Fibroblast of lung (primary cell): ENCODE data around the gene C9orf50.

Experiments
- EZH2 ChIP-seq: IDR thresholded peaks from 2 replicates; pipeline ENCODE4 v1.5.1; 2012; ENCODE audit warnings: low read length, control low read depth, mild to moderate bottlenecking; ENCODE audit errors: missing control alignments
- TF ChIP-seq, protein P1 (sequence below), 2 donors: IDR thresholded peaks in 1 of 2; conservative IDR thresholded peaks in 1 of 2; 1 replicate in 1 of 2; 2 replicates in 1 of 2; pipeline ENCODE4 v1.5.1; 2011 to 2012; ENCODE audit warnings: low read length in 2 of 2, control low read depth in 1 of 2, inconsistent platforms in 1 of 2, low read depth in 1 of 2, mild to moderate bottlenecking in 1 of 2

GRCh38 chr9:129583308-129584038, 37.4 kb downstream of the C9orf50 start:
- TF ChIP-seq, protein P1, sequence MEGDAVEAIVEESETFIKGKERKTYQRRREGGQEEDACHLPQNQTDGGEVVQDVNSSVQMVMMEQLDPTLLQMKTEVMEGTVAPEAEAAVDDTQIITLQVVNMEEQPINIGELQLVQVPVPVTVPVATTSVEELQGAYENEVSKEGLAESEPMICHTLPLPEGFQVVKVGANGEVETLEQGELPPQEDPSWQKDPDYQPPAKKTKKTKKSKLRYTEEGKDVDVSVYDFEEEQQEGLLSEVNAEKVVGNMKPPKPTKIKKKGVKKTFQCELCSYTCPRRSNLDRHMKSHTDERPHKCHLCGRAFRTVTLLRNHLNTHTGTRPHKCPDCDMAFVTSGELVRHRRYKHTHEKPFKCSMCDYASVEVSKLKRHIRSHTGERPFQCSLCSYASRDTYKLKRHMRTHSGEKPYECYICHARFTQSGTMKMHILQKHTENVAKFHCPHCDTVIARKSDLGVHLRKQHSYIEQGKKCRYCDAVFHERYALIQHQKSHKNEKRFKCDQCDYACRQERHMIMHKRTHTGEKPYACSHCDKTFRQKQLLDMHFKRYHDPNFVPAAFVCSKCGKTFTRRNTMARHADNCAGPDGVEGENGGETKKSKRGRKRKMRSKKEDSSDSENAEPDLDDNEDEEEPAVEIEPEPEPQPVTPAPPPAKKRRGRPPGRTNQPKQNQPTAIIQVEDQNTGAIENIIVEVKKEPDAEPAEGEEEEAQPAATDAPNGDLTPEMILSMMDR (conservative IDR thresholded peaks at IDR 0.05 in 1 of 2, IDR thresholded peaks at IDR 0.05 in 1 of 2; ENCODE audit: low read depth in 1 of 2, low read length in 2 of 2) = no peak
- TF ChIP-seq EZH2 = no peak
